Endothelial cell of umbilical vein (primary cell): Measurements from ENCODE around the gene LACTB. TPM values are rescaled to one million over a fixed set of nuclear protein-coding genes. Genes with fewer than 3 reads are reported as not detected.

Experiments
- BruUV-seq: library from RNA; stranded (reverse); fragments of 400-500 nt; replicated peaks from 2 replicates; lab custom pipeline; 2021; lab: Mats Ljungman, UMichigan
- CTCF ChIA-PET: fragments of 300-600, 350-600 bp; sonication (Branson Sonifier 250); formaldehyde crosslinking; loops from one replicate; lab custom pipeline; 2021; ENCODE audit warnings: antibody characterized with exemption, inconsistent platforms; lab: Charles Lee
- POLR2A ChIA-PET: fragments of 300-600, 350-600 bp; sonication (Branson Sonifier 250); formaldehyde crosslinking; loops from one replicate; lab custom pipeline; 2021; ENCODE audit warnings: antibody characterized with exemption, inconsistent platforms; lab: Charles Lee
- DNase-seq: peaks from one replicate; pipeline ENCODE4 v3.0.0-alpha.2; 2011; ENCODE audit warnings: low read depth, low spot score
- FAIRE-seq: peaks from 2 replicates; lab custom pipeline; 2011; peaks lifted over from hg19 to GRCh38; lab: Jason Lieb, UNC
- H2AFZ ChIP-seq: 2 replicates; pipeline ENCODE4 v1.6.0; 2012; ENCODE audit warnings: low read depth, low read length, control low read depth, inconsistent platforms
- H3K27ac ChIP-seq: 2 replicates; pipeline ENCODE4 v1.5.1; 2011; ENCODE audit warnings: low read depth, mild to moderate bottlenecking, control low read depth, low read length, moderate library complexity; ENCODE audit not compliant: insufficient read depth
- H3K27me3 ChIP-seq, 2 experiments: 2 replicates each; pipeline versions ENCODE4 v1.6.0 to v1.6.1; 2011; ENCODE audit warnings: low read length in 2 of 2, mixed read lengths in 1 of 2; ENCODE audit not compliant: control insufficient read depth in 2 of 2, insufficient read depth in 2 of 2
- H3K36me3 ChIP-seq, 2 experiments: 2 replicates in 1 of 2; 3 replicates in 1 of 2; pipeline ENCODE4 v1.5.1; 2011; ENCODE audit warnings: low read length in 2 of 2, mild to moderate bottlenecking in 1 of 2, moderate library complexity in 1 of 2; ENCODE audit not compliant: control insufficient read depth in 2 of 2, insufficient read depth in 2 of 2; ENCODE audit errors: extremely low read depth in 1 of 2
- H3K4me1 ChIP-seq: 3 replicates; pipeline ENCODE4 v1.5.1; 2011; ENCODE audit warnings: mild to moderate bottlenecking, low read length; ENCODE audit not compliant: control insufficient read depth, insufficient read depth; ENCODE audit errors: extremely low read depth
- H3K4me2 ChIP-seq: 2 replicates; pipeline ENCODE4 v1.6.1; 2011; ENCODE audit warnings: low read length, control low read depth, mixed read lengths; ENCODE audit not compliant: insufficient read depth
- H3K4me3 ChIP-seq, 3 experiments: fragments of 200-600 bp in 1 of 3; sonication (generic), shearing (Covaris generic) in 1 of 3; replicated peaks in 1 of 3; 2 replicates each; pipeline ENCODE4 v1.5.1; 2011 to 2016; ENCODE audit warnings: control low read depth in 3 of 3, low read length in 3 of 3, mild to moderate bottlenecking in 2 of 3, inconsistent platforms in 1 of 3, low read depth in 1 of 3, moderate library complexity in 1 of 3; ENCODE audit not compliant: insufficient read depth in 1 of 3
- H3K79me2 ChIP-seq: 2 replicates; pipeline ENCODE4 v1.6.0; 2012; ENCODE audit warnings: low read length, inconsistent platforms; ENCODE audit not compliant: control insufficient read depth, insufficient read depth
- H3K9ac ChIP-seq: replicated peaks from 2 replicates; pipeline ENCODE3; 2011; ENCODE audit warnings: low read length, control low read depth; ENCODE audit not compliant: insufficient read depth; ENCODE audit errors: extremely low read depth
- H3K9me1 ChIP-seq: replicated peaks from 3 replicates; pipeline ENCODE4 v1.6.0; 2011; ENCODE audit warnings: mild to moderate bottlenecking, low read length; ENCODE audit not compliant: control insufficient read depth, insufficient read depth; ENCODE audit errors: extremely low read depth
- H3K9me3 ChIP-seq: replicated peaks from 2 replicates; pipeline ENCODE4 v1.5.1; 2012; ENCODE audit warnings: low read length, inconsistent platforms; ENCODE audit not compliant: control insufficient read depth, insufficient read depth
- H4K20me1 ChIP-seq: replicated peaks from 2 replicates; pipeline ENCODE3; 2011; ENCODE audit warnings: mild to moderate bottlenecking, low read length; ENCODE audit not compliant: control insufficient read depth, insufficient read depth; ENCODE audit errors: extremely low read depth
- EZH2 ChIP-seq: IDR thresholded peaks from 2 replicates; pipeline ENCODE4 v1.6.1; 2012; ENCODE audit warnings: borderline replicate concordance, low read depth, mild to moderate bottlenecking, moderate library complexity, low read length, inconsistent platforms; ENCODE audit not compliant: severe bottlenecking
- FOS ChIP-seq: IDR thresholded peaks from 2 replicates; pipeline ENCODE4 v1.6.1; 2011; ENCODE audit warnings: mild to moderate bottlenecking, low read length, moderate library complexity, borderline replicate concordance; ENCODE audit not compliant: insufficient read depth
- GATA2 ChIP-seq: IDR thresholded peaks from 2 replicates; pipeline ENCODE4 v1.7.0; 2011; ENCODE audit warnings: low read depth, mild to moderate bottlenecking, moderate library complexity, mixed read lengths, low read length; ENCODE audit not compliant: insufficient read length, insufficient read depth
- JUN ChIP-seq: IDR thresholded peaks from 2 replicates; pipeline ENCODE4 v1.6.1; 2011; ENCODE audit warnings: borderline replicate concordance, low read depth; ENCODE audit not compliant: insufficient read length, insufficient read depth
- MYC ChIP-seq: IDR thresholded peaks from one replicate; pipeline ENCODE4 v1.6.1; 2011; ENCODE audit warnings: mild to moderate bottlenecking, low read depth, low read length
- POLR2A ChIP-seq: IDR thresholded peaks from 2 replicates; pipeline ENCODE4 v1.6.1; 2012; ENCODE audit warnings: low read depth, mild to moderate bottlenecking, control low read depth, low read length
- POLR2AphosphoS5 ChIP-seq: IDR thresholded peaks from 2 replicates; pipeline ENCODE4 v1.6.1; 2012; ENCODE audit warnings: low read depth, mild to moderate bottlenecking, control low read depth, low read length, moderate library complexity; ENCODE audit not compliant: insufficient read depth
- dilution Hi-C: fragments of 300-500 bp; cut with MboI; formaldehyde crosslinking; loops from one replicate; pipeline ENCODE4 v1.15.0; 2019; ENCODE audit warnings: low sequenced_read_pairs; ENCODE audit not compliant: extremely low pct_ligation_motif_present
- intact Hi-C: fragments of 100-400 bp; cut with micrococcal nuclease; formaldehyde crosslinking; loops from one replicate; pipeline ENCODE4 v1.10.0; 2022
- polyA plus RNA-seq, 4 experiments: library from polyadenylated mRNA; depleted of rRNA in 3 of 4; stranded (reverse) in 3 of 4; unstranded in 1 of 4; fragments of >200 nt; gene quantifications; 2 replicates each; pipeline versions ENCODE4 v1.2.1 to v1.2.3, GENCODE V29; 2011 to 2012; ENCODE audit warnings: missing spikeins in 1 of 4
- total RNA-seq: library from RNA; stranded (reverse); gene quantifications from 2 replicates; pipeline ENCODE4 v1.2.3, GENCODE V29; 2021
- TF ChIP-seq, protein P1 (sequence below): IDR thresholded peaks from 2 replicates; pipeline ENCODE4 v1.6.1; 2011; ENCODE audit not compliant: insufficient read depth, insufficient read length
- TF ChIP-seq, protein P2 (sequence below), 2 donors: IDR thresholded peaks; 1 replicate in 1 of 2; 2 replicates in 1 of 2; pipeline ENCODE4 v1.5.1; 2011; ENCODE audit warnings: low read length in 2 of 2, mild to moderate bottlenecking in 2 of 2, moderate library complexity in 2 of 2, control low read depth in 1 of 2, inconsistent platforms in 1 of 2, low read depth in 1 of 2; ENCODE audit not compliant: insufficient read depth in 1 of 2; ENCODE audit errors: extremely low read depth in 1 of 2

Gene LACTB
- total and polyA plus RNA-seq, 2 donors (not counting 3 experiments of a cell fraction or from before 2014, with no cell fraction given): 14.0 to 26.1 TPM

DNA sequence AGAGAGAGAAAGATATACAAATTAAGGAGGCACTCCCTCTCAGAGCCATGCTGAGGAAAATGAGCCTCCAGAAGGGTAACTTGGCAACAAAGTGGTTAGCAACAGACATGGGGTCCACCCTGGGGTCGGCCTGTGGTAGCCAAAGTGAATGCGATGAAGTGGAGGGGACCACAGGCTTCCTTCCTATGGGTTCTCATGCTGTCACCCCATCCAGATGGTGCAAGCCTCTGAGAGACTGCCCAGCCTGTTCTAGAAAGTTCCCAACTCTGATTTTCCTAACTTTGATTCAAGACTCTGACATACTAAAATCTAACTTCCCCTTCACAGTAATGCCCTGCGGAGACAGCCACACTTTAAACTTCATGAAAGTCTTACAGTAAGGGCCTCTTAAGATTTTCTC is 18.2 kb upstream of the LACTB start:
- no TSS peak for BruUV-seq
- DNase-seq (no peak), FAIRE-seq (no peak)
- dilution Hi-C loops (no loop called here), intact Hi-C loops (no loop called here)
- H4K20me1 ChIP-seq: no peaks in the 10 kb centered on the region
- no peak overlapping the region for H3K4me3 ChIP-seq
- no peaks in the 10 kb centered on the region for H3K9me1 ChIP-seq
- H3K9me3 ChIP-seq: no peaks in the 10 kb centered on the region
- TF ChIP-seq JUN (no peak), MYC (no peak), EZH2 (no peak), GATA2 (no peak), POLR2A (no peak), POLR2AphosphoS5 (no peak), FOS (no peak)
- TF ChIP-seq, protein P1, sequence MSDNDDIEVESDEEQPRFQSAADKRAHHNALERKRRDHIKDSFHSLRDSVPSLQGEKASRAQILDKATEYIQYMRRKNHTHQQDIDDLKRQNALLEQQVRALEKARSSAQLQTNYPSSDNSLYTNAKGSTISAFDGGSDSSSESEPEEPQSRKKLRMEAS: no peak
- TF ChIP-seq, protein P2, sequence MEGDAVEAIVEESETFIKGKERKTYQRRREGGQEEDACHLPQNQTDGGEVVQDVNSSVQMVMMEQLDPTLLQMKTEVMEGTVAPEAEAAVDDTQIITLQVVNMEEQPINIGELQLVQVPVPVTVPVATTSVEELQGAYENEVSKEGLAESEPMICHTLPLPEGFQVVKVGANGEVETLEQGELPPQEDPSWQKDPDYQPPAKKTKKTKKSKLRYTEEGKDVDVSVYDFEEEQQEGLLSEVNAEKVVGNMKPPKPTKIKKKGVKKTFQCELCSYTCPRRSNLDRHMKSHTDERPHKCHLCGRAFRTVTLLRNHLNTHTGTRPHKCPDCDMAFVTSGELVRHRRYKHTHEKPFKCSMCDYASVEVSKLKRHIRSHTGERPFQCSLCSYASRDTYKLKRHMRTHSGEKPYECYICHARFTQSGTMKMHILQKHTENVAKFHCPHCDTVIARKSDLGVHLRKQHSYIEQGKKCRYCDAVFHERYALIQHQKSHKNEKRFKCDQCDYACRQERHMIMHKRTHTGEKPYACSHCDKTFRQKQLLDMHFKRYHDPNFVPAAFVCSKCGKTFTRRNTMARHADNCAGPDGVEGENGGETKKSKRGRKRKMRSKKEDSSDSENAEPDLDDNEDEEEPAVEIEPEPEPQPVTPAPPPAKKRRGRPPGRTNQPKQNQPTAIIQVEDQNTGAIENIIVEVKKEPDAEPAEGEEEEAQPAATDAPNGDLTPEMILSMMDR (IDR thresholded peaks at IDR 0.05; ENCODE audit: extremely low read depth in 1 of 2, insufficient read depth in 1 of 2, low read depth in 1 of 2, low read length in 2 of 2): no peak
- no peak overlapping the region for H3K4me2 ChIP-seq
- ChIA-PET CTCF (no interaction called here), POLR2A (no interaction called here)
- H3K27ac ChIP-seq: no peak overlapping the region
- no peaks in the 10 kb centered on the region for H3K27me3 ChIP-seq
- H3K4me1 ChIP-seq: peaks cover 3% of the 10 kb centered on the region
- no peaks in the 10 kb centered on the region for H3K36me3 ChIP-seq
- no peak overlapping the region for H2AFZ ChIP-seq
- H3K9ac ChIP-seq: no peak overlapping the region
- H3K79me2 ChIP-seq: no peaks in the 10 kb centered on the region
